ENCODE results near the gene OR4N2.
"Not testable (repeated sequence)": the region's sequence is repeated elsewhere in the genome, so short reads cannot be mapped to it uniquely, and the experiment has no call there.

- not testable (repeated sequence) for TF ChIP-seq CTCF (IDR thresholded peaks at IDR 0.05; ENCODE audit: low read length); EZH2 (IDR thresholded peaks at IDR 0.05; ENCODE audit: borderline replicate concordance, low read length)
Observed at GRCh38 chr14:19866061-19866669, 62.6 kb downstream of the OR4N2 start.
